HG02610 (cell line): ENCODE measurements around the gene DNPH1.

Experiments
- ATAC-seq: cut with Tn5 transposase; IDR thresholded peaks from one replicate; pipeline ENCODE4 v1.9.1; 2021; ENCODE audit warnings: mild to moderate bottlenecking, moderate library complexity; ENCODE audit not compliant: unreplicated experiment

DNPH1 gene, protein sequence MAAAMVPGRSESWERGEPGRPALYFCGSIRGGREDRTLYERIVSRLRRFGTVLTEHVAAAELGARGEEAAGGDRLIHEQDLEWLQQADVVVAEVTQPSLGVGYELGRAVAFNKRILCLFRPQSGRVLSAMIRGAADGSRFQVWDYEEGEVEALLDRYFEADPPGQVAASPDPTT

DNA sequence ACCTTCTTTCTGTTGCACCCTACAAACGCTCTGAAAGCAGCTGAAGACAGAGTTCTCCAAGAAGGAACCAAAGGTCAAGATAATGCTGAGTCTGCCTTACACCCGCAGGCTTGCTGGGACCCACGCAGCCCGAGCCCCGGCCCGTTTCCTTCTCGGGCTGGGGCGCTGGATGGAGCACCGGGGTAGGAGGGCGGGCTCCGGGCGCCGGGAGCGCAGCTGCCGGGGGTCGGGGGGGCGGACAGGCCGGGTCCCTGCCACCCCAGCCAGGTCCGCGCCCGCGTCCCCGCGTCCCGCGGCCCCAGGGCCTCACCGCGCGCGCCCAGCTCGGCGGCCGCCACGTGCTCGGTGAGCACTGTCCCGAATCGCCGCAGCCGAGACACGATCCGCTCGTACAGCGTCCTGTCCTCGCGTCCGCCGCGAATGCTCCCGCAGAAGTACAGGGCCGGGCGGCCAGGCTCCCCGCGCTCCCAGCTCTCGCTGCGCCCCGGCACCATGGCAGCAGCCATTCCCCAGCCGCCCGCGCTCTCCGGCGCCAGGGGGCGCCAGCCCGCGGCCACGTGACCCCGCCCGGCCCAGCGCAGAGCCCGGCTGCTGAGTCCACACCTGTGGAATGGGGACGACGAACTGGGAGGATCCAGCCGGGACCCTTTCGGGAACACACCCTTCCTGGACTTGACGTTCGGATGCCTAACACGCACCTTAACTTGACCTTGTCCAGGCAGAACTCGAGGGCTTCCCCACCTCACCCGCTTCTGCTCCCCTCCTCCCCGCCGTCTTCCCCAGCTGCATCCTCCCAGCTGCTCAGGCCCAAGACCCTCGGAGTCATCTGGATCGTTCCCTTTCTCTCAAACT is at the start of gene DNPH1:
Gene DNPH1, minus strand, starts transcription at position 531 of the 852 bp plus-strand sequence. Its CDS starts 25 bp downstream, at position 506.
- peak; percentile 75 for ATAC-seq

DNA sequence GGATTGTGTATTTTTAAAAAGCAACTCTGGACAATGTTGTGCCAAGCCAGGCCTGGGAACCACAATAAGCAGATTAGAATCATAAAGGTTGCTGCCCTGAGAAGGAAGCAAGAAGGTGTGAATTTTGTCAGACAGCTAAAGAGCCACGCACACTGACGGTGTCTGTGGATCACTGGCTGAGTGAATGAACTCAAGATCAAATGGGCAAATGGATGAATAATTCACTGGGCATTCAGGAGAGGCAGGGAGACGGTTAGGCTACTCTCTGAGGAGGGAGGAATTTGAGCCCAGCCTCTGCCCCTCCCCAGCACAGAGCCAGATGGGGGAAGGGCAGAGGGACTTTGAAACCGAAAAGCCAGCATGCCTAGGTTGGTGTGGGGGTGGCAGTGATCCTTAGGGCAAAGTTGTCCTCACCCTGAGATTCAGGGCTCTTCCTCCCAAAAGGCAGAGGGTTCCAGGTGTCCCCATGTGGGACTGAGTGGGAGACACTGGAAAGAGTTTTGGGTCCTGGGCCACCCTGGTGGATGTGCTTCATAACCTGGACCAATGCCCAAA is 49.3 kb upstream of the DNPH1 start:
- ATAC-seq = no peak

- ATAC-seq = no peak
Observed at GRCh38 chr6:43277643-43278523, 48.6 kb upstream of the DNPH1 start.

DNA sequence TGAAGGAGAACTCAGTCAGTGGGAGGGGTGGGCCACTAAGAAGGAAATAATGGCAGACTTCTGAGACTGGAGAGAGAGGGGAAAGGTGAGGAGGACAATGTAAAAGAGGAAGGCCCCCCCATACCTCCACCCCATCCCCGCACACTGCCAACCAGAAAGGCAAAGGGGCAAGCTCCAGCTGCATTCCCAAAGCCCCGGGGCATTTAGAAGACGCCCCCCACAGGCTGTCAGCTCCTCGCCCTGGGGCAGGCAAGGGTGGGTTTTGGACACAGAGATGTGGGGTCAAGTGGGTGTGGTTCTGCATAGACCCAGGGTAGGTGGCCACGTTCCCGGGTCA is 48.0 kb upstream of the DNPH1 start:
- ATAC-seq = no peak

GRCh38 chr6:43276577-43277305 is 47.5 kb upstream of the DNPH1 start:
- no peak for ATAC-seq

- ATAC-seq = no peak
Observed at GRCh38 chr6:43275801-43276576, 46.7 kb upstream of the DNPH1 start.

- ATAC-seq = no peak
Observed at GRCh38 chr6:43274916-43275597, 45.8 kb upstream of the DNPH1 start.

DNA sequence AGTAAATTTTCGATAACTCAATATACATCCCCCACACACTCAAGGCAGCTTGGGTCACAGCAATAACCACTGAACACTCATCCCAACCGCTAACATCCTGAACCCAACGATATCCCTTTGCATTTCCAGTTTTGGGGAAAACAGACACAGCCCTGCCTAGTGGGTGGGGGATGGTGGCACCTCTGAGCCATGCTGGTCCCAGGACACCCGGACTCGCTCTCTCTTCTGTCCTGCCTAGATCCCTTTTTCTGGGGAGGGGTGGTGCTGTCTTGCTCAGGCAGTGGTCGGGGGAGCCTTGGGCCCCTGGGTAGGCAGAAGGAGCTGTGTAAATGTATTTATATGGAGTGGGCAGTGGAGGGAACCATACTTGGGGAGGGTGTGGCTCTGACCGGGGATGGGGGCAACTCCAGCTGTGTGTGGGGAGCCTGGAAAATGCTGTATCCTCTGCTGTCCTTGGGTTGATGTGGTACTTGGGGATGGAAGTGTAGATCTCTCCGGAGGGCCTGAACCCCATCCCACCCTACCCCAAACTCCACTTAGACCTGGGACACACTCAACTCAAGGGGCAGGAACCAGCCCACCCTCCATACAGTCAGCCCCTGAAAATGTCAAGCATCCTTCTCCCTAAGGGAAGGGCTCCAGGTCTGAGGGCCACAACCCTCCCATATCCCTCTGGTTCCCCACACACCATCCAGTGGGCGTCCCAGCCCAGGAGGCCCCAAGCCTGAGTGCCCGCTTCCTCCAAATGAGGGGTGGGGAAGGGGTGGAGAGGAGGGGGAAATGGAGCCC is 45.0 kb upstream of the DNPH1 start:
- no peak for ATAC-seq

- no peak for ATAC-seq
Observed at GRCh38 chr6:43273707-43274106, 44.4 kb upstream of the DNPH1 start.

DNA sequence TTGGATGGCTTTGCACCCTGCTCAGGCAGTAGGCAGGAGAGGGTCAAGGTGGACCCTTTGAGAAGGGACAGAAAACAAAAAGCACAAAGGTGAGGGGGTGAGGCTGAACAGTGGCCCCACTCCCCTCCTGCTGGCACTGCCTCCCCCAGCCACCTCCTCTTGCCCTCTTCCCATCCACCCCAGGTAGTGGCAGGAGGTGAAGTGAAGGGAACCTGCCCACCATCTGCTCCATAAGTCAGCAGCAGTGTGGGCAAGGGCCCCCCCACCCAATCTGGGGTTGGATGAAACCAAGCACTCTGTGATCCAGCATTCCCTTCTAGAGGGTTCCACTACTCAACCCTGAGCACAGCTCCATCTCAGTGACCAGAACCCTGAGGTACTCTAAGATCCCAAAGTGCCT is 42.7 kb upstream of the DNPH1 start:
- ATAC-seq = no peak

- ATAC-seq = no peak
Observed at GRCh38 chr6:43271103-43271815, 42.0 kb upstream of the DNPH1 start.

DNA sequence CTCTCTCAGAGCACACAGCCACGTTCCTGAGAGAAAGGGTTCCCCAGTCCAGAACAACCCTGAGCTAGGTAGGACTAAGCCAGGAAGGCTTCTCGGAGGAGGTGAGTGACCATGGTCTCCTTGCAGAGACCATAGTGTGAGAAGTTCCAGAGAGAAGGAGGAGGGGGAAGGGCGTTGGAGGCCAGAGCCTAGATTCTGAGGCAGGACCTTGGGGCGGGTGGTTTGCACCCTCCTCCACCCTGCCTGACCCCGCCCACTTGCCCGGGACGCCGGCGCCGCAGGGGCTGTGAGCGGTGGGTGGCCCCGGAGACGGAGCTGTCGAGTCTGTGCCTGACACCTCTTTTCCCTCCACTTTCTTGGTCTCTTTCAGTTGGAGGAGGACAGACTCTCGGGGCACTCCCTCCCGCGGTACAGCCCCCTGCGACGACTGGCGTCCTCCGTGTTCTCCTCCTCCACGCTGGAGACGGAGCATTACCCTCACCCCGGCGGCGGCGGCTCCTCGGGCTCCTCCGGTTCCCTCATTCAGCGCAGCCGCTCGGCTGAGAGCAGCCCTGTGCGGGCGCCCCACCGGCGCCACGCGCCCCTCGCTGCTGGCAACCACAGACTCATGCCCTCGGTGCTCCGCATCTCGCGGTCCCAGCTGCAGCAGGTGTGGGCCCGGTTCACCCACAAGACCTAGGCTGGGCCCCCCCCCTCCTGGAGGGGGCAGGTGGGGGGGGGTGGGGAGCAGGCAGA is 40.2 kb upstream of the DNPH1 start:
- no peak for ATAC-seq

GRCh38 chr6:43268782-43269272 is 39.5 kb upstream of the DNPH1 start:
- no peak for ATAC-seq

GRCh38 chr6:43268355-43268700 is 39.0 kb upstream of the DNPH1 start:
- no peak for ATAC-seq

GRCh38 chr6:43267619-43268354 is 38.5 kb upstream of the DNPH1 start:
- ATAC-seq = no peak

DNA sequence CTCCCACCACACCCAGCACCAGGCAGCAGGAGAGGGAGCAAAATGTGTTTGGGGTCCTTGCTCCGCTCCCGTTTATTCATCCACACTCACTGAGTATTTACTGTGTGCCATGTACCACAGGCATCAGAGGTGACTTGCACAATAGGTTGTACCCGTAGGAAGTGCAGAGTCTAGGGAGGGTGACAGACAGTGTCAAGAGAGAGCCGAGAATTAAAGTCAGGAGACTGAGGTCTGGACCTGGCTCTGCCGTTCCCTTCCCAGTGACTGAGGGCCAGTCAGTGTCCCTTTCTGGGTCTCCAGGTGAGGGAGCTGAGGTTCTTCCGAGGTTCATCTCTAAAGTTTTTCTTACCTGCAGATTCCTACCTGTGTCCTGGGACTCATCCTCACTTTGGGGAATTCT is 36.3 kb upstream of the DNPH1 start:
- no peak for ATAC-seq
